HG03135 (cell line): Measurements from ENCODE around the gene UBASH3B.
A peak's percentile ranks its signal among the peaks of the same experiment; 100 is the strongest.

ENCODE experiments used
- ATAC-seq: cut with Tn5 transposase; IDR thresholded peaks from one replicate; pipeline ENCODE4 v1.9.1; 2021; ENCODE audit warnings: mild to moderate bottlenecking, moderate library complexity; ENCODE audit not compliant: unreplicated experiment

Gene UBASH3B

GRCh38 chr11:122673701-122674100 lies 18.2 kb downstream of the UBASH3B start:
- no peak for ATAC-seq

GRCh38 chr11:122676638-122677037 lies 21.1 kb downstream of the UBASH3B start:
- no peak for ATAC-seq

DNA sequence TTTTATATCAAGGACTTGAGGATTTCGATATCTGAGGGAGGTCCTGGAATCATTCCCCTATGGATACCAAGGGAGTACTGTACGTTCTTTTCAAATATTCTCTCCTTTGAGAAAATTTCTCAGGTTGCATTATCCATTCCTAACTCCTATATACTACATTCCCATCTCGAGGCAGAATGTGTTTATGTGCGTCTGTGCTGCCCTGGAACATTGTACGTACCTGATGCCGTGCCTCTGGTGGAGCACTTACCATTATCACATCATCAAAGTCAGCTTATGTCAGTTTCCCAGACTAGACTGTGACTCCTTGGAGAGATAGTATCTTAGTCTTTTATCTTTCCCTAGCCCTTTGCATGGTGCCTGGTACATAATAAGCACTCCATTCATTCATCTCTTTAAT lies 21.7 kb downstream of the UBASH3B start:
- ATAC-seq: no peak

GRCh38 chr11:122678406-122678805 lies 22.9 kb downstream of the UBASH3B start:
- no peak for ATAC-seq

- no peak for ATAC-seq
Observed at GRCh38 chr11:122679466-122679865, 23.9 kb downstream of the UBASH3B start.

GRCh38 chr11:122681070-122681469 lies 25.5 kb downstream of the UBASH3B start:
- no peak for ATAC-seq

GRCh38 chr11:122681735-122682134 lies 26.2 kb downstream of the UBASH3B start:
- no peak for ATAC-seq

DNA sequence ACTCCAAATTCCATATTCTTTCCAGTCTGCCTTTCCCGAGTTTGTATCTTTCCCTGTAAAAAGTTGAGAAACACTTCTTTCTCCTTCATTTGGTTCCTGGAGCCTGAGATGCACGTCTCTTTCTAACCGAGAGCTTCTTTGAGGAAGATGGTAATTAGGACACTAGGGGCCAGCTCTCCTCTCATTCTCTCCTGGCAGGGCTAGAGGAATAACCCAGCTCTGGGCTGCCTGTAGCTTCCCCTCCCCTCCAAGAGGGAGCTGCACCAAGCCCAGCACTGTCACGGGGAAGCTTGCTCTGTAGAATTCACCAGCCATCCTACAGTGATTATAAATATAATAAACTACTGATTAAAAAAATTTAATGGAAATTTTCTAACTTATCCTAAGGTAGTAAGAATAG lies 26.9 kb downstream of the UBASH3B start:
- ATAC-seq: no peak

DNA sequence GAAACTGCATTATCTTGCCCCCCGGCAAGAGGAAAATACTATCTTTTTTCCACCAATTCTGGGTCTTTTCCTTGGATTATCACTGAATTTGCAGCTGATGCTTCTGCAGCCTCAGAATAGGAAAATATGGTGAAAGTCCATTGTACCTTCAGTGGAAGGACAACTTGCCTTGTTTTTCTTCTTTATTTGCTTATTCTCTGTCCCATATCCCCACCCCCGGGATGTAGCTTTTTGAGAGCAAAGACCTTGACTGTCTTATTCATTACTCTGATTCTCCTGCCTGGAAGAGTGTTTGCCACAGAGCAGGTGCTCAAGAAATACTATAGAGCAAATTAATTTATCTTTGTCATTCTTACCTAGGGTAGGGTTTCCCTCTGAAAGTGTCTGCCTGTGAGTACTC lies 29.5 kb downstream of the UBASH3B start:
- no peak for ATAC-seq

- ATAC-seq: no peak
Observed at GRCh38 chr11:122686111-122686510, 30.6 kb downstream of the UBASH3B start.

GRCh38 chr11:122690384-122690783 lies 34.9 kb downstream of the UBASH3B start:
- no peak for ATAC-seq

- no peak for ATAC-seq
Observed at GRCh38 chr11:122690801-122691548, 35.5 kb downstream of the UBASH3B start.

GRCh38 chr11:122691549-122692150 lies 36.1 kb downstream of the UBASH3B start:
- ATAC-seq: no peak

DNA sequence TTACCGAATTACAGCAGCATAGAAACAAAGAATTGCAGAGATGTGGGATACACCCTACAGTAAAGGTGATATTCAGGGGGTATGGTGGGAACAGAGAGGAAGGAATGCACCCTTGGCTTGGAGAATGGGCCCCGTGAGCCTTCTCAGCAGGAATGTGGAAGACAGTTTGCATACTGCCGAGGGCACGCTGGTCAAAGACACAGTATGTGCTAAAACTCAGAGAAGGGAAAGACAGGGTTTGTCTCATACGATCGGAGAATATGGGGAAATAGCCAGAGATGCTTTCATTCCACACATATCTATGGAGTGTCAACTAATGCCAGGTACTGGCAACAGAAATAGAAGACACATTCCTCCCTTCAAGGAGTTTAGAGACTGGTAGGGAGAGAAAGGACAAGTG lies 36.9 kb downstream of the UBASH3B start:
- no peak for ATAC-seq

DNA sequence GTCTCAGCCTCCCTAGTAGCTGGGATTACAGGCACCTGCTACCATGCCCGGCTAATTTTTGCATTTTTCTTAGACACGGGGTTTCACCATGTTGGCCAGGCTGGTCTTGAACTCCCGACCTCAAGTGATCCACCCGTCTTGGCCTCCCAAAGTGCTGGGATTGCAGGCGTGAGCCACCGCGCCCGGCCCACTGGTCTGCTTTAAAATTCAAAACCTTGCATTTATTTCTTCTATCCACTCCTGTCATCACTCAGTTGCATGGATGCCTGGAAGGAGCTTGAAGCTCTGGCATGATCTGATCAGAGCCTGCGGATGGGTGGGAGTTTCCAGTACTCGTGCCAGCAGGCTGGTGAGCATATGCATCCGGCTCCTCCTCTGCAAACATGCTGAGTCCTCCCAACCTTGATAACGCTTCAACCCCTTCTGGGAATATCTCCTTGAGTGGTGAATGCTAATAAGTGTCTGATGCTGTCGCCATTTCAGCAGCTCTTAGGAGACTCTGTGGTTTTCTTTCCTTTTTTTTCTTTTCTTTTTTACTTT lies 39.6 kb downstream of the UBASH3B start:
- no peak for ATAC-seq

DNA sequence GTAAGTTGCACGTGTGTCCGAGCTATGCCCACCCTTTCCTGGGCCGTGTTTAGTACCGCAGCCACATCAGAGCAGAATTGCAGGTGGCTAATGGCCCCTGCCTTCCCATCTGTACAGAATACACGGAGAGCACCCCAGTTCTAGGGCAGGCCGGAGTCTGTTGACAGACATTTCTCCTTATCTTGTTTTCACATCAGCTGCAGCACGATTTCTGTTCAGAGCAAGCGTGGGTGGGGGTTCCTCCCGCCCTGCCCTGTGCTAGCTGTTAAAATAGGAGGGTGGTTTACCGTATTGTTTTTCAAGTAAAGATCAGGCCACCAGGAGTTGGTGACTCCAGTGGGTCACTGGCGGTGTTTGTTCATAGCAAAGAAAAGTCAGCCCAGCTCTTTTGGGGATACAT lies 41.1 kb downstream of the UBASH3B start:
- no peak for ATAC-seq

- peak; percentile 88 for ATAC-seq
Observed at GRCh38 chr11:122697636-122698167, 42.2 kb downstream of the UBASH3B start.

DNA sequence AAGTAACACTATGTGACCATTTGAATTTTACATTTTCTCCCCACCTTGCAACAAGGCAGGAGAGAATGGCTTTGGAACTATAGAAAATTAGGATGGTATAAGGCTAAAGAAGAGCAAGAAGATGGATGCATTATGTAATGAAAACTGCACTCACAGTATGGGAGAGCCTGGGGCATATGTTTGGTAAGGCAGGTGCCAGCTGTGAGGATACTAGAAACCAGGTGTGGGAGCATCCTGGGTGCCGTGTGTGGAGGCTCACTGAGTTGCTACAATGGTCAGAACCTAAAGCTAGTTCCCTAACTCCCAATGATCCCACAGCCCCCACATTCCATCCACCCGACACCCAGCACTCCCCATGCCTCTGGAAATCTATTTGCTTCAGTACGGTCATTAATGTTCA lies 42.9 kb downstream of the UBASH3B start:
- no peak for ATAC-seq

- ATAC-seq: no peak
Observed at GRCh38 chr11:122700666-122701065, 45.1 kb downstream of the UBASH3B start.

GRCh38 chr11:122701143-122701542 lies 45.6 kb downstream of the UBASH3B start:
- no peak for ATAC-seq

GRCh38 chr11:122703541-122704272 lies 48.2 kb downstream of the UBASH3B start:
- no peak for ATAC-seq
